HG03139 (cell line): ENCODE measurements around the gene KLF7.
"Not testable (repeated sequence)": the region's sequence is repeated elsewhere in the genome, so short reads cannot be mapped to it uniquely, and the experiment has no call there.

Experiments
- ATAC-seq: cut with Tn5 transposase; IDR thresholded peaks from one replicate; pipeline ENCODE4 v1.9.1; 2021; ENCODE audit not compliant: unreplicated experiment

The KLF7 gene

DNA sequence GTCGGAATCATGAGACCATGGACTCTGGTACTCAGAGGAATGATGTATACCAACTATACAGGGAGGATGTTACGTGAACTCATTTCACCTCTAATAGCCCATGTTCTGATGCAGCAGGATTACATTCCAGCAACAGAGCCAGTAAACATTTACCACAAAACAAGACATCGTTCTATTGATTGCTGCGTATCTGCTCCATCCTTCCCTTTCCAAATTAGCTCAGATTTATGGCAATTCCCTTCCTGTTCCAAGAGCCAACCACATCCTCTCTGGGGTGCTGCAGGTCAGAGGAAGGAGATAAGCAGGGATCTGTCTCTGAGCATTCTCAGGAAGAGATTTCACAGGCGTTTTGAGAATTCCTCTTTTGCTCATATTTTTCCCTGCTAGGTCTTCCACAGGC is 98.3 kb downstream of the KLF7 start:
- ATAC-seq: no peak

DNA sequence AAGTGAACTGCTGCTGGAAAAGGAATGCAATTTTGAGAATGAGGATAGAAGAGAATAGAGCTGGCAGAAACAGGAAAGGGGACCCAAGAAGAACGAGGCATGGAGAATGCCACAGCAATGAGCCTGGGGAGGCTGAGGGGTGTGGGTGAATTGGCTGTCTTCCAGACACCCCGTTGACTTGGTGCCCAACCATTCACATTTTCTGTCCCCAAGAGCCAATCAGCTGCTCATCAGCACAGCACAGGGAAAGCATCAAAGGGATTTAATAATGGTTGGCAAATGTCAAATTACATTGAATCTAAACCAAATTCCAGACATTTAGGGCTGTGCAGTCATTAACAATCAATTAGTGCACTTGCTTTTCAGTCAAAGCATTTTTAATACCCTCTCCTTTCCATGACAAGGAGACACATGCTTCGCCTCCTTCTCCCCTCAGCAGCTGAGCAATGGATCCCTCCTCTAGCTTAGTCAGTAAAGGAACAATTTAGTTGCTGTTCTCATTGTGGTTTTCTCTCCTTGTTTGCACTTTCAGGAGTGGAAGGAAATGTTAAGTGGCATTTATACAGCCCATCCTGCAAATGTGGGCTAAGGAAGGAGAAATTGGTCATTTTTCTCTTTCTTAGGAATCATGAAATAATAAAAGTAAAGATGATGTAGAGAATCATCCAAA is 98.8 kb downstream of the KLF7 start:
- no peak for ATAC-seq

DNA sequence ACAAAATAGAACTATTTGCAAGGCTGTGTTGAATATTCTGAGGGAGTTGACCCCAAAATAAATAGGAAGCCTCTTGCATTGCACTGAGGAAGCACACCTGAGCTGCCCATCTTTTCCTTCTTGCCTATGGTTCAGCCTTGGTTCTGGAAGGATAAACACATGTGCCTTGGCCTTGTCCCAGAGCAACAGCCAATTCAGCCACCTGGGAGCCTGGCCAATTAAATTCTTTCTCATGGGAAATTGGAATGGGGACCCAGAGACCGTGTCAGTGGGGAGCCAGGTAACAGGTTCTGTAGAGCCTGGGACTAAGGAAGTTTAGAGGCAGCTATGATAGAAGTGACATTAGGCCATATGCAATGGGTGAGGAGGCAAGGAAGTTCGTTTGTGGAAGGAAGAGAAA is 99.6 kb downstream of the KLF7 start:
- ATAC-seq: no peak

DNA sequence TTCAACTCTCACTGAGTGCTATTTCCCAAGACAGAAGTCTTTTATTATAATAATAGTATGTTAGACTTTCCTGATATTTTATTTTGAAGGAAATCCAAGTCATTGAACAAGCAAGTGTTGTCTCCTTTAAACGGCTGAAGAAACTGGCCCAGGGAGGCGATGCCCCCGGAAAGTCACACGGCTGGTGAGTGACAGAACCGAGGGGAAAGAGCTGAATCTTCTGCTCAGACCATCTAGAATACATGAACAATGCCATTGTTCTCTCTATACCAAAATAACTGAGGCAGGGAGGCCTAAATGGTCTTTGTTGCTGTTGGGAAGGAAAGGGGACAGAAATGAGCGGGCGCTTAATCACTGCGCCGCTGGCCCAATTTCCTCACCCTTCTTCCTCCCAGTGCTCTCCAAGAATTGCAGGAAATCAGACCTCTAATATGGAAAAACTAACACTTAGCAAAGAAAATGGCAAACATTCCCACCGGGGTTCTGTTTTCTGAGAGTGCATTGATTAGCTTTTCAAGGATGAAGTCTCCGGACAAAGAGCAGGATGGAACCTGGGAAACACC is 101.5 kb downstream of the KLF7 start:
- no peak for ATAC-seq

DNA sequence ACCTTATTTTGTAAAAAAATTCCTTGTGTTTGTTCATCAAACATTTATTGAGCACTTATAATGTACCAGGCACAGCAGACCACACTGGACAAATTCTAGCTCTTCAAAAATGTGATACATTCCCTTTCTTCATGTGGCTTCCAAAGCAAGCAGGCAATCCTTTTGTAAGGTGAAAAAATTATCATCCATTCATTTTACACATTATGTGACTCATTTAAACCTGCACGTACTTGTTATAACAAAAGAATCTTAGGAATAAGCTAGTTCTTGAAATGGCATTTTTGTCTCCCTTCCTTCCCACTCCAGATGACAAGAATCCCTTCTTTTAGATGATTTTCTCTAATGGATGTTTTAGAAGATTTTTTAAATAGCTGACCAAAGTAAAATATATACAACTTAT is 104.6 kb downstream of the KLF7 start:
- no peak for ATAC-seq

DNA sequence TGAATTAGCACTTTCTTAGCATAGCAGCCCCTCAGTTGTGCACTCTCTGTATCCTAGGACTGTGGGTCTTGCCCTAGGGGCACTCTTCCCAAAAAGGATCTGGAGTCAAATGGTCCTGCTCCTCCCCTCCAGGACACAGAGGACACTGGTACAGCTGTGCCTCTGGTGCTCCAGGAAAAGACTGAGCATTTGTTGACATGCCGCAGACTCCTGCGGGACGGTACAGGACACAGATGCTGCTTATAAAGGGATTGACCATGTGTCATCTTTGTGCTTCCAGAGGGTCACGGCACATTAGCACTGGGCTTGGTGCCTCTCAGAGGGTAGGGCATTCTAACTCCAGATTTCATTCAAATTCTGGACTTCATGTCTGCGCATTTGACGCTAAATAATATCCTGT is 110.5 kb downstream of the KLF7 start:
- ATAC-seq: no peak

DNA sequence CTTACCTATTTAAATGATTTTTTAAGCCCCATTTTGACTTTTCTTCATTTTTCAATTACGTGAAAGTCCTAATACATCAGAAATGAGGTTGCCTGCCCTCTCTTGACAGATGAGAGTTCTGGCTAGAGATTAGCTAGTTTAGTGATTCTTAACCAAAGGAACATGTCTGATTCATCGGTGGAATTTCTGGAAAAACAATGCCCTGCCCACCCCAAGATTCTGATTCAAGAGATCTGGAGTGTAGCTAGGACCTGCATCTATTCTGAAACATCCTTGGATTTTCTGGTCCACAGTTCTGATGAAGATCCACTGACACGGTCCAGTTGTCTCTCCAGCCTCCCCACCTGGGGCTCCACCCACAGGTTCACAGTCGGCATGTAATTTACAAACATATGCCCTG is 111.2 kb downstream of the KLF7 start:
- ATAC-seq: no peak

DNA sequence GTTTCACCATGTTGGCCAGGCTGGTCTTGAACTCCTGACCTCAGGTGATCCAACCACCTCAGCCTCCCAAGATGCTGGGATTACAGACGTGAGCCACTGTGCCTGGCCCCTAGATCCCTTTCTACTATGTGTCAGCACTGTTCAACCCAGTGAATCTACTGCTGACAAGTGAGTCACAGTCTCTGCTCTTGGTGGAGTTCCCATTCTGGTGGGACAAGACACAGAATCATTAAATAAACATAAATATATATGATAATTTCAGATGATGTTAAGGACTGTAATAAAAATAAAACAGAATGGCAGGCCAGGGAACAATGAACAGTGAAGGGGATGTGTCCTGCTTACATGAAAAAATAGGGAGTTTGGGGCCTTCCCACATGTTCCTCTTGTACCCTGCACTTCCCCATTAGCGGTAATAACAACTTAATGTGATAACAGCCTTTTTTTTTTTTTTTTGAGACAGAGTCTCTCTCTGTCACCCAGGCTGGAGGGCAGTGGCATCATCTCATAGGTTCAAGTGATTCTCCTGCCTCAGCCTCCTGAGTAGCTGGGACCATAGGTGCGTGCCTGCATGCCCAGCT is 114.3 kb downstream of the KLF7 start:
- ATAC-seq: no peak

DNA sequence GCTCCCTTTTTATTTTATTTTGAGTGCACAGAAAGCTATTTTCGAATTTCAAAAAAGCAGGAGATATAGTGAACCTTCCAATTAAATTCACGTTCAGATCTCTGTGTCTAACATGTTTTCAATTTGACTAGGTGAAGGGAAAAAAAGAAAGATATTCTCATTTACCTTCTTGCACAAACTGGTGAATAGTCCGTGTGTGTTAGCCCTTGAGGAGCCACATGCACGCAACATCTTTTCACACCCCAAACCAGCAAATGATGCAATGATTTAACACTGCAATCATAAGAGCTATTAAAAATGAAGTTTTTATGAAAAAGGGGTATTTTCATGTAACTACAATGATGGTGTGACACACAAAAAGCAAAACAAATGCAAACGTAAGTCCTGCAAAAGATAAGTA is 116.6 kb downstream of the KLF7 start:
- no peak for ATAC-seq

DNA sequence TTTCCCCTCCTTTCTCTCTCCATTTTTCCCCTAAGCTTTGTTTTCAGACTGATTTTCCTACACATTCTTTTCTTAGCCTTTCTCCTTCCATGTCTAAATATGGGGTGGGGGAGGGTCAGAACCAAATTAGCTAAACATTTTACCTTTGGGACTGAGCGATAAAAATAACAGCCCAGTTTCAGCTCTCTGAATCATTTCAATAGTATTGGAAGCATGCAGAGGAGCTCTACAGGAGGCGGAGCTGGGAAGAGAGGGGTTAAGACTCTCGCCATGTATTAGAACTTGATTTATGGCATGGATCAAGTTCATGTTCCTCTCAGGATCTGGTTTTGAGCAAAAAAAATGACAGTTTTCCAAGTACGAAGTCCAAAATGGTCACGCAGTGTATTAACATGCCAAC is 117.3 kb downstream of the KLF7 start:
- ATAC-seq: no peak

DNA sequence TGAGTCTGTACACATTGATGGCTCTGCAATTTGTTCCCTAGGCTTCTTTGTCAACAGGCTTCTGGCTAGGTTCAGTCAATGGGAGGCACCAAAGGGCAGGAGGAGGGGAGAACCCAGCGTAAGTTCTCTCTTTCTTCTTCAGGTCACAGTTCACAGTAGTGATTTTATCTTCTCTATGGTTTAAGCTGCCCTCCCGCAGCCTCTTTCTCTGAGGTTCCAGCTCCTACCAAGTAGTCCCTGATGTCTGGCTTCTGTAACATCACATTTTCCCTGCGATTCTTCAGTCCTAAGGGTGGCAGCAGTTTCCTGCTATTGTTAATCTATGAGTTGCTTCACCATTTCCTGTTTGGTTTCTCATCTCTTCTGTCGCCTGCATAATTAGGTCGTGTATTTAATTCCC is 119.0 kb downstream of the KLF7 start:
- no peak for ATAC-seq

DNA sequence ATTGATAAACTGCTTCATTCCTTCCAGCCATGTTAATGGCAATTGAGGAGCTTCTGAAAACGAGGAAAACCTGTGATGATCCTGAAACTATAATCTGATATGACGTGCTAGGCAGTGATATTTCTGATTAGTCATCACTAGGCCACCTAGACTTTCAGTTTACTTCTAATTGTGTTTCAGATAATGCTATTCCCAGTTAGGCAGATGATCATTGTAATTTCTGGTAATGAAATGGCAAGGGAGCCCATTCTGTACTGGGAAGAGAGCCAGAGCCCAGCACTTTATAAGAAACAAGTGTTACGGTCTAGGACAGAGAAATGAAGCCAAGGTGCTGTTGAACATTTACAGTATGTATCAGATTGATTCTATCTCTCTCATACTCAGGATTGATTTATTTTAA is 120.2 kb downstream of the KLF7 start:
- no peak for ATAC-seq

DNA sequence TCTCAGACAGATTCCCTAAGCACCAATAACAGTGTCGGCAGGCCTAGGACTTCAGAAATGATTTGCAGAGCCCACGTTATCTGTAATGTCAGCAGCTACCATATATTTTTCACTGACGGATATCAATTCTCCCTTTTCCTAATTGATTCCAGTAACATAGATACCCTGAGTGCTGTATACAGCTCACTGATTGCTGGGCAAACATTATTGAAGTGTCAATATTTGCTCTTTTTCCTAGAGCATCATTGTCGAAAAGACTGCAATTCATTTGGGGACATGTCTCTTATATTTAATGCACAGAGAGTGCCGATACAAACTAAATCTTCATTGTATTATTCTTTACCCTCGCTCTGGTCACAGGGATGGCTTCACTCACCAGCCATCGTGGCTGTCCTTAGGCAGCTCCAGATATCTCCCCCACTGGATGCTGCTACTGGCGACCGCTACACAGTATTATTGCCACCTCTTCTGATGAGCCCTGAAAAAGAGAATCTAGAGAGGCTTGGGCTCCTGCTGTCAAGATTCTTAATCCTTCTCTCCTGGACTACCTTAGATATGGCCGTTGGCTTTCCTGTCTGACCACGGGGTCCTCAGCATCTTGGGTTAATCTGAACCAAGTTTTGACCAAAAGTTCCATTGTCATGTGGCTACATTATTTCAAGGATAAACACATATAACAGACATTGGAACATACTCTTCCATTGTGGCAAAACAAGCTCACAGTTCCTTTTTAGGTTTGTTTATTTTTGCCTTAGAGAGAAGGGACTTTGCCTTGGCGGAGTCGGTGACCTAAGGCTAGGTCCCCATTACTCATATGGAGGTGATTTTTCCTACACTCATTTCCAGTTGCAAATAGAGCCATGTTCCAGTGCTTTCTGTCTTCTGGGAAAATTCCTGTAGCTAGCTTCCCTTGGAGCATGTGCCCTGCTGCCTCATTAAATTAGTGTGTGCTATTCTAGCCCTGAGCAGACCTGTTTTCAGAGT is 121.1 kb downstream of the KLF7 start:
- ATAC-seq: no peak

DNA sequence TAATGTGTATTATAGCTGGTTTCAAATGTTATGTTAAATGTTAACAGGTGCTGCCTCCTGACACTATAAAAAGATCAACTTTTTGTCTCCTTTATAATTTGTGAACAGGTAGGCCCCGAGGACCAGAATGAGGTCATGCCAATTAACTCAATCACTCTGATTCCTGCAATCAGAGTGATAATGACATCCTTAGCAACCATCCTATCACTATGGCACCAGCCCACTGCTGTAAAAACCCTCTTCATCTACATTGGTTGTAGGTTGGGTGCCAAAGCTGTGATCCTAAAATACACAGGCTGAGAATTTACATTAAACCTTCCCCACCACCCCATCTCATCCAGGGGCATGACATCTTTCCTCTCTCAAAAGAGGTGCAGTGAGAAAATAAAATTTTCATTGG is 122.9 kb downstream of the KLF7 start:
- no peak for ATAC-seq

DNA sequence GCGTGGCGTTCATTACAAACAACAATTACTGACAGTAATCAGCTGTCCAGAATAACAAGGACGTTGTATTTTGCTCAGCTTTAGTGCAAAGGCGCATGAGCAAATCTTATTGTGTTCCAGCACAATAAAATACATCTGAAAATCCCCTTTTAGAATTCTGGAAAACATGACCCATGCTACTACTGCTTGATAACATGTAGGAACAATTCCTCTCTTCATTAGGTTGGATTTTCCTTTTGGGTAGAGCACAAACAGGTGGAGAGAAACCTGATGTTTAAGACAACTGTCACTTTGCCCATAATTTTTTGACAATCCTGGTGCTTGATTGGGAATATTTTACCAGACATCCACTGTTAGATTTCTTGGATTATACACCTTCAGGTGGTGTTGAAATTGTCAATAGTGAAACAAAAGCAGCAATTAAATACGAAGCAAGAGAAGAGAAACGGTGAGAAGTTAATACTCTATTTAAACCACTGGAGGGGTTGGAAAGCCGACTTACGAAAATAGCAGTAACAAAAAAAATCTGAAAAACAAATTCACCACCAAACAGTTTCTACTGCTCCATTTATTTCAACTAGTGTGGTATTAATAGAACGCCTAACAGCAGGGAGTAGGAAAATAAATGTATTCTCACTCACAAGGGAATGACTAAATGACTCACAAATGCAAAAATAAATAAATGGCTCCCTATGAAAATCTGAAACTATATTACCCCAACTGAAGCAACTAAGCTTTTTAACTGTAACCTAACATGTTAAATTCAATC is 123.8 kb downstream of the KLF7 start:
- no peak for ATAC-seq

DNA sequence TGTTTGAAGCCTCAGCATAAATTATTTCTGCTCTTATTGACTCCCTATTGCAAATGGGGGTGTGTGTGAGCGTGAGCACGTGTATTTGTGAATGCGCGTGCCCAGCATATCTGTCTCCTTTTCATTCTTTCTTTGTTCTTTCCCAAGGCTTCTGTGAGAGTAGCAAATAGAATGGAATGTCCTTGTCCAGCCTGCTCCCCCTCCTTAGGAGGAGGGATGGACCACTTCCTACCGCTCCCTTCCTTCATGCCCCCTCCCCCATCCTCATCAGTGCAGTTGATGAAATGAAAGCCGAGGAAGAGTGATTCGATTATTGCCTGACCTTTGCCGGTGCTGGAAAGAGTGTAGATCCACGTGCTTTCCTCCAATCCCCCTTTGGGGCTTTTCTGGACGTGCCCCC is 124.5 kb downstream of the KLF7 start:
- no peak for ATAC-seq

DNA sequence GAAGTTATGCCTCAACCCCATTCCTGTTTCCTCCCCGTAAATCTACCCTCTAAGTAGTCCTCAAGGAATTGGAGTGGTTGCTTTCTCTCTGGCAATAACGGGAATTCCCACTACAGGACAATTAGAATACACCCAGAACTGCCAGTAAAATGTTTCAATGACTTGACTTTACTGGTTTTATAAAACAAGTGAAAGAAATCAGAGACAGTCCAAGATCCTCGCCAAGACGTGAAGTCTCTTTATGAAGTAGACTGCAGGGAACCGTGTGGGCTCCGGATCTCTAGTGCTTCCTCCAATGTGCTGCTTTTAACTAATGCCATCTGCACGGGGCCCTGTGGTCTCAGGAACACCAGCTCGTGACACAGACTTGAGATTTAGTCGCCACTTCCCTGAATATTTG is 125.1 kb downstream of the KLF7 start:
- no peak for ATAC-seq

DNA sequence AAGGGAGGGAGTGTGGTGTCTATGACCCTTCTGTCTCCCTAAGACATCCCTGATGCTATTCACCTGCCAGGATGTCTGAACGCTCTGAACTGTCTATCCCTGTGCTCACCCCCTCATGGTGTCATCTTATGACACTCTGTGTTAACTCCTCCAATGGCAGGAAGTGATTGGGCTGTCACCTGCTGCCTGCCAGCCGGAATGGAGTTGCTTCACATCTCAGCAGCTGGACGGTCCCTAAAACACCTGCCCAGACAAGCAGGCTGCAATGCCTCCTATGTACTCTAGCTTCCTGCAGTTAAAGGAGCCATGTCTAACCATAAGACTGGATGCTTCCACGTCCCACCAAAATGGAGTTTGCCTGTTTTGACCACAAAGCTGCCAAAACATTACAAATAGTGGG is 126.5 kb downstream of the KLF7 start:
- ATAC-seq: no peak

DNA sequence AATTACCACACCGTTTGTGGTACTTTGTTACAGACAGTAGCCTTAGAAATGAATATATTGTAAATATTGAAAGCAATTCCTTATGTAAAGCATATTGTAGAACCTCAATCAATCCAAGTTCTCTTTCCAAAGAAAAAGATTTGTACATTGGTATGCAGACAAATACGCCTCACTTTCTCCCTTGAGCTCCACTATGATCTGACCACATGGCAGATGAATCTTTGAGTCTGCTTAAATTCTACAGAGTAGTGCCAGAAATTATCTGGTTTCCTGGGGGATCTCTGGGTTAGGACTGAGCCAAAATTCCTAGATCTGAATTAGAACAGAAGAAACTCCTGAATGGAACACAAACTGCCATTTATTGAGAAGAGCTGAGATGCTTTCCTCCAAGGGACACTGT is 127.4 kb downstream of the KLF7 start:
- ATAC-seq: no peak

DNA sequence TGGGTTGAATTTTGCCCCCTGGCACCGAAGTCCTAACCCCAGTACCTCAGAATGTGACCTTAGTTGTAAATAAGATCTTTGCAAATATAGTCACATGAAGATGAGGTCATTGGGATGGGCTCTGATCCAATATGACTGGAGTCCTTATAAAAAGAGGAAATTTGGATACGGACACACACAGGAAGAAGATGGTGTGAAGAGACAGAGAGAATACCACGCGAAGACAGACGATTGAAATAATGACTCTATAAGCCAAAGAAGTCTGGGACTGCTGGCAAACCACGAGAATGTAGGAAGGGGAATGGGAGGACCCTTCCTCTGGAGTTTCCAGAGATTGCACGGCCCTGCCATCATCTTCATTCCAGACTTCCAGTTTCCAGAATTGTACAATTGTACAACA is 127.9 kb downstream of the KLF7 start:
- ATAC-seq: no peak

DNA sequence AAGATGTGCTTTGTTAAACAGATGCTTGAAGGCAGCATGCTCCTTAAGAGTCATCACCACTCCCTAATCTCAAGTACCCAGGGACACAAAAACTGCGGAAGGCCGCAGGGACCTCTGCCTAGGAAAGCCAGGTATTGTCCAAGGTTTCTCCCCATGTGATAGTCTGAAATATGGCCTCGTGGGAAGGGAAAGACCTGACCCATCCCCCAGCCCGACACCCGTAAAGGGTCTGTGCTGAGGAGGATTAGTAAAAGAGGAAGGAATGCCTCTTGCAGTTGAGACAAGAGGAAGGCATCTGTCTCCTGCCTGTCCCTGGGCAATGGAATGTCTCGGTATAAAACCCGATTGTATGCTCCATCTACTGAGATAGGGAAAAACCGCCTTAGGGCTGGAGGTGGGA is 128.7 kb downstream of the KLF7 start:
- ATAC-seq: not testable (repeated sequence)
